ENCODE results near the gene TROAP. TPM values are rescaled to one million over a fixed set of nuclear protein-coding genes. Genes with fewer than 3 reads are reported as not detected.
A peak's percentile ranks its signal among the peaks of the same experiment; 100 is the strongest.

The TROAP gene
- total RNA-seq, 1 donor from 2014 or later, result 11.7 TPM

GRCh38 chr12:49367381-49368239 lies 44.6 kb downstream of the TROAP start, which contains the start of gene SPATS2:
TSS of gene SPATS2 (plus strand) at chr12:49367462. CDS start at chr12:49461013, 93,551 bp downstream.
- peak; percentile 100 for DNase-seq
- peak within 1 kb of the TSS; percentile 96 for H3K27ac Mint-ChIP-seq (ENCODE audit: unreplicated experiment)

GRCh38 chr12:49368240-49368600 lies 45.2 kb downstream of the TROAP start:
- H3K36me3 Mint-ChIP-seq (ENCODE audit: unreplicated experiment), result no peaks in the 10 kb centered on the region
- H3K4me1 Mint-ChIP-seq (ENCODE audit: low read depth, unreplicated experiment), result peaks cover 12% of the 10 kb centered on the region
- H3K27ac Mint-ChIP-seq (ENCODE audit: unreplicated experiment), result peak overlapping the region; percentile 95
- peaks cover 11% of the 10 kb centered on the region for H3K9me3 Mint-ChIP-seq (ENCODE audit: unreplicated experiment)
- no peak for TF ChIP-seq CTCF (IDR thresholded peaks at IDR 0.05; ENCODE audit: partially characterized antibody, unreplicated experiment)
- DNase-seq, result no peak
- H3K4me3 Mint-ChIP-seq (ENCODE audit: unreplicated experiment), result peak overlapping the region; percentile 99
- H3K27me3 Mint-ChIP-seq (ENCODE audit: unreplicated experiment), result peaks cover 13% of the 10 kb centered on the region

More at GRCh38 chr12:49367381-49368239, 44.6 kb downstream of the TROAP start, which contains the start of gene SPATS2:
- Mint-ChIP-seq H3K36me3 (ENCODE audit: unreplicated experiment) (no peaks in the 10 kb centered on the region), H3K4me3 (ENCODE audit: unreplicated experiment) (peak within 1 kb of the TSS; percentile 99), H3K9me3 (ENCODE audit: unreplicated experiment) (peaks cover 11% of the 10 kb centered on the region), H3K27me3 (ENCODE audit: unreplicated experiment) (peaks cover 13% of the 10 kb centered on the region), H3K4me1 (ENCODE audit: low read depth, unreplicated experiment) (peaks cover 12% of the 10 kb centered on the region)
- no peak for TF ChIP-seq CTCF (IDR thresholded peaks at IDR 0.05; ENCODE audit: partially characterized antibody, unreplicated experiment)

- Mint-ChIP-seq H3K27me3 (ENCODE audit: unreplicated experiment) (peaks cover 13% of the 10 kb centered on the region), H3K4me1 (ENCODE audit: low read depth, unreplicated experiment) (peaks cover 12% of the 10 kb centered on the region), H3K36me3 (ENCODE audit: unreplicated experiment) (no peaks in the 10 kb centered on the region), H3K27ac (ENCODE audit: unreplicated experiment) (no peak overlapping the region), H3K4me3 (ENCODE audit: unreplicated experiment) (peak overlapping the region; percentile 39), H3K9me3 (ENCODE audit: unreplicated experiment) (peaks cover 11% of the 10 kb centered on the region)
- DNase-seq, result peak; percentile 33
- peak; percentile 32 for TF ChIP-seq CTCF (IDR thresholded peaks at IDR 0.05; ENCODE audit: partially characterized antibody, unreplicated experiment)
Measured at GRCh38 chr12:49369411-49370145, 46.5 kb downstream of the TROAP start.

GRCh38 chr12:49370539-49370938 lies 47.5 kb downstream of the TROAP start:
- DNase-seq, result no peak
- H3K4me1 Mint-ChIP-seq (ENCODE audit: low read depth, unreplicated experiment), result peaks cover 12% of the 10 kb centered on the region
- no peak overlapping the region for H3K4me3 Mint-ChIP-seq (ENCODE audit: unreplicated experiment)
- H3K27me3 Mint-ChIP-seq (ENCODE audit: unreplicated experiment), result peaks cover 13% of the 10 kb centered on the region
- H3K36me3 Mint-ChIP-seq (ENCODE audit: unreplicated experiment), result no peaks in the 10 kb centered on the region
- peaks cover 11% of the 10 kb centered on the region for H3K9me3 Mint-ChIP-seq (ENCODE audit: unreplicated experiment)
- TF ChIP-seq CTCF (IDR thresholded peaks at IDR 0.05; ENCODE audit: partially characterized antibody, unreplicated experiment), result no peak
- peak overlapping the region; percentile 33 for H3K27ac Mint-ChIP-seq (ENCODE audit: unreplicated experiment)

Measured in glutamatergic neuron (in vitro differentiated cells).